Panc1 (cell line): ENCODE measurements around the gene TTC27.

Source experiments
- CTCF ChIP-seq: fragments of 450-650 bp; IDR thresholded peaks from 2 replicates; pipeline ENCODE4 v1.5.1; 2017; ENCODE audit warnings: mild to moderate bottlenecking
- POLR2AphosphoS5 ChIP-seq: IDR thresholded peaks from 2 replicates; pipeline ENCODE4 v1.6.1; 2012; ENCODE audit warnings: mild to moderate bottlenecking, low read depth, low read length, moderate library complexity
- REST ChIP-seq, 2 experiments: IDR thresholded peaks; 2 replicates each; pipeline ENCODE4 v1.6.1; 2011 to 2012; ENCODE audit warnings: low read depth in 2 of 2, control low read depth in 1 of 2, low read length in 1 of 2, mild to moderate bottlenecking in 1 of 2, moderate library complexity in 1 of 2; ENCODE audit not compliant: insufficient read depth in 1 of 2
- SIN3A ChIP-seq: IDR thresholded peaks from 2 replicates; pipeline ENCODE4 v1.6.1; 2012; ENCODE audit warnings: low read depth, mild to moderate bottlenecking, low read length, moderate library complexity, borderline replicate concordance; ENCODE audit not compliant: insufficient read depth
- TCF7L2 ChIP-seq: IDR thresholded peaks from 2 replicates; pipeline ENCODE4 v1.6.1; 2011; ENCODE audit warnings: mild to moderate bottlenecking, low read depth, low read length, inconsistent platforms

- no peak for TF ChIP-seq REST (IDR thresholded peaks at IDR 0.05; ENCODE audit: insufficient read depth in 1 of 2, low read depth in 2 of 2, low read length in 1 of 2)
- no peak for TF ChIP-seq CTCF
- TF ChIP-seq POLR2AphosphoS5 = no peak
- no peak for TF ChIP-seq TCF7L2
- no peak for TF ChIP-seq SIN3A
Measured at GRCh38 chr2:32783933-32784332, 156.1 kb downstream of the TTC27 start.
